ENCODE results near the gene DIAPH3. TPM values are rescaled to one million over a fixed set of nuclear protein-coding genes. Genes with fewer than 3 reads are reported as not detected.

The DIAPH3 gene
- polyA plus RNA-seq, 1 of the 3 experiments (the other 2 are of a cell fraction): 5.4 TPM

DNA sequence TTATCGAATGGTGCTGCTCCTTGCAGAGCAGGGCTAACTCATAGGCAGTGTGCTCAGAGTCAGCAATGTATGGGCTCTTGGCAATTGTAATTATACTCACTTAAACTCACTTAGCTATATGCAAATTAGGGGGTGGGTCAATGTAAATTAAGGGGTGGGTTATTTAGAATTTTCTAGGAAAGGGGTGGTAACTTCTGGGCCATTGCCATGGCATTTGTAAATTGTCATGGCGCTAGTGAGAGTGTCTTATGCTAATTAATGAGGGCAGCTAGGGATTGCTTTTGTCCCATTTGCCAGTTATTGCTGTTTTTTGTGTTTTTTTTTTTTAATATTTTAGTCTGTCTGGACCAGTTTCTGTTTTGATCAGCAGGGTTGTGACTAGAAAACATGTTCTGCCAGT, 68.4 kb downstream of the DIAPH3 start:
- Histone ChIP-seq H3K9me3 (no peaks in the 10 kb centered on the region), H3K4me1 (ENCODE audit: control insufficient read depth in 1 of 2, insufficient read depth in 2 of 2, low read depth in 1 of 2, low read length in 1 of 2) (peaks cover 0 to 37% of the 10 kb centered on the region in 2 experiments; a peak in 2 of 4 replicates), H3K79me2 (ENCODE audit: insufficient read depth) (peaks cover 63% of the 10 kb centered on the region), H3K36me3 (replicated peaks in 1 of 2; ENCODE audit: control insufficient read depth in 1 of 2, insufficient read depth in 2 of 2, low read length in 1 of 2) (peaks cover 0 to 8% of the 10 kb centered on the region in 2 experiments), H4K20me1 (ENCODE audit: insufficient read depth) (no peaks in the 10 kb centered on the region), H3K9ac (no peak overlapping the region), H2AFZ (ENCODE audit: low read depth) (no peak overlapping the region; the same call in 1 of the 2 replicates), H3K27me3 (ENCODE audit: insufficient read depth) (no peaks in the 10 kb centered on the region), H3K27ac (ENCODE audit: low read depth in 2 of 2, low read length in 1 of 2) (no peak overlapping the region), H3K4me2 (no peak overlapping the region), H3K9me2 (no peaks in the 10 kb centered on the region), H3K4me3 (ENCODE audit: low read depth in 2 of 2, low read length in 1 of 2) (no peak overlapping the region), H3F3A (replicated peaks; ENCODE audit: insufficient read depth) (peaks cover 8% of the 10 kb centered on the region)
- no peak for DNase-seq
- ChIA-PET CTCF (interaction anchor here (1.4 kb wide), 1 partner anchor 10 kb away, joined by 3 read pairs; no protein-coding TSS in a partner anchor), POLR2A (no interaction called here)
- no peak for TF ChIP-seq FOXJ3 (CRISPR knock-in tag; IDR thresholded peaks at IDR 0.05)
- TF ChIP-seq RFX5 (IDR thresholded peaks at IDR 0.05; ENCODE audit: low read length): no peak
- no peak for TF ChIP-seq CTCF (IDR thresholded peaks at IDR 0.05)
- no peak for TF ChIP-seq YY1 (IDR thresholded peaks at IDR 0.05; ENCODE audit: low read depth)
- no peak for TF ChIP-seq SMC3 (IDR thresholded peaks at IDR 0.05; ENCODE audit: low read depth, low read length)
- TF ChIP-seq EZH2phosphoT487 (IDR thresholded peaks at IDR 0.05; ENCODE audit: borderline replicate concordance, low read depth): no peak
- no peak for TF ChIP-seq JUND (IDR thresholded peaks at IDR 0.05)
- TF ChIP-seq TCF12 (IDR thresholded peaks at IDR 0.05): no peak
- TF ChIP-seq RAD21 (IDR thresholded peaks at IDR 0.05; ENCODE audit: low read length): no peak
- TF ChIP-seq RXRA (IDR thresholded peaks at IDR 0.05; ENCODE audit: borderline replicate concordance, low read depth): no peak
- TF ChIP-seq RCOR1 (IDR thresholded peaks at IDR 0.05; ENCODE audit: low read length): no peak
- no peak for TF ChIP-seq POLR2AphosphoS5 (IDR thresholded peaks at IDR 0.05; ENCODE audit: low read depth, low read length)
- TF ChIP-seq ELF1 (IDR thresholded peaks at IDR 0.05): no peak
- no peak for TF ChIP-seq NRF1 (IDR thresholded peaks at IDR 0.05; ENCODE audit: low read depth, low read length)
- no peak for TF ChIP-seq ZBTB33 (IDR thresholded peaks at IDR 0.05; ENCODE audit: borderline replicate concordance, low read depth)
- TF ChIP-seq GABPA (IDR thresholded peaks at IDR 0.05; ENCODE audit: low read depth): no peak
- TF ChIP-seq, protein P1, sequence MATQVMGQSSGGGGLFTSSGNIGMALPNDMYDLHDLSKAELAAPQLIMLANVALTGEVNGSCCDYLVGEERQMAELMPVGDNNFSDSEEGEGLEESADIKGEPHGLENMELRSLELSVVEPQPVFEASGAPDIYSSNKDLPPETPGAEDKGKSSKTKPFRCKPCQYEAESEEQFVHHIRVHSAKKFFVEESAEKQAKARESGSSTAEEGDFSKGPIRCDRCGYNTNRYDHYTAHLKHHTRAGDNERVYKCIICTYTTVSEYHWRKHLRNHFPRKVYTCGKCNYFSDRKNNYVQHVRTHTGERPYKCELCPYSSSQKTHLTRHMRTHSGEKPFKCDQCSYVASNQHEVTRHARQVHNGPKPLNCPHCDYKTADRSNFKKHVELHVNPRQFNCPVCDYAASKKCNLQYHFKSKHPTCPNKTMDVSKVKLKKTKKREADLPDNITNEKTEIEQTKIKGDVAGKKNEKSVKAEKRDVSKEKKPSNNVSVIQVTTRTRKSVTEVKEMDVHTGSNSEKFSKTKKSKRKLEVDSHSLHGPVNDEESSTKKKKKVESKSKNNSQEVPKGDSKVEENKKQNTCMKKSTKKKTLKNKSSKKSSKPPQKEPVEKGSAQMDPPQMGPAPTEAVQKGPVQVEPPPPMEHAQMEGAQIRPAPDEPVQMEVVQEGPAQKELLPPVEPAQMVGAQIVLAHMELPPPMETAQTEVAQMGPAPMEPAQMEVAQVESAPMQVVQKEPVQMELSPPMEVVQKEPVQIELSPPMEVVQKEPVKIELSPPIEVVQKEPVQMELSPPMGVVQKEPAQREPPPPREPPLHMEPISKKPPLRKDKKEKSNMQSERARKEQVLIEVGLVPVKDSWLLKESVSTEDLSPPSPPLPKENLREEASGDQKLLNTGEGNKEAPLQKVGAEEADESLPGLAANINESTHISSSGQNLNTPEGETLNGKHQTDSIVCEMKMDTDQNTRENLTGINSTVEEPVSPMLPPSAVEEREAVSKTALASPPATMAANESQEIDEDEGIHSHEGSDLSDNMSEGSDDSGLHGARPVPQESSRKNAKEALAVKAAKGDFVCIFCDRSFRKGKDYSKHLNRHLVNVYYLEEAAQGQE (IDR thresholded peaks at IDR 0.05; ENCODE audit: low read depth, low read length): no peak
- no peak for TF ChIP-seq GATA2 (CRISPR knock-in tag; IDR thresholded peaks at IDR 0.05)
- 100% methylated on average over 2 of the region's 2 CpGs for WGBS (ENCODE audit: low lambda C conversion rate)

Measured in SK-N-SH (cell line).